Fibroblast of lung (primary cell): ENCODE data around the gene EFCAB8.

ENCODE experiments used
- EZH2 ChIP-seq: IDR thresholded peaks from 2 replicates; pipeline ENCODE4 v1.5.1; 2012; ENCODE audit warnings: low read length, control low read depth, mild to moderate bottlenecking; ENCODE audit errors: missing control alignments
- TF ChIP-seq, protein P1 (sequence below), 2 donors: IDR thresholded peaks in 1 of 2; conservative IDR thresholded peaks in 1 of 2; 1 replicate in 1 of 2; 2 replicates in 1 of 2; pipeline ENCODE4 v1.5.1; 2011 to 2012; ENCODE audit warnings: low read length in 2 of 2, control low read depth in 1 of 2, inconsistent platforms in 1 of 2, low read depth in 1 of 2, mild to moderate bottlenecking in 1 of 2

DNA sequence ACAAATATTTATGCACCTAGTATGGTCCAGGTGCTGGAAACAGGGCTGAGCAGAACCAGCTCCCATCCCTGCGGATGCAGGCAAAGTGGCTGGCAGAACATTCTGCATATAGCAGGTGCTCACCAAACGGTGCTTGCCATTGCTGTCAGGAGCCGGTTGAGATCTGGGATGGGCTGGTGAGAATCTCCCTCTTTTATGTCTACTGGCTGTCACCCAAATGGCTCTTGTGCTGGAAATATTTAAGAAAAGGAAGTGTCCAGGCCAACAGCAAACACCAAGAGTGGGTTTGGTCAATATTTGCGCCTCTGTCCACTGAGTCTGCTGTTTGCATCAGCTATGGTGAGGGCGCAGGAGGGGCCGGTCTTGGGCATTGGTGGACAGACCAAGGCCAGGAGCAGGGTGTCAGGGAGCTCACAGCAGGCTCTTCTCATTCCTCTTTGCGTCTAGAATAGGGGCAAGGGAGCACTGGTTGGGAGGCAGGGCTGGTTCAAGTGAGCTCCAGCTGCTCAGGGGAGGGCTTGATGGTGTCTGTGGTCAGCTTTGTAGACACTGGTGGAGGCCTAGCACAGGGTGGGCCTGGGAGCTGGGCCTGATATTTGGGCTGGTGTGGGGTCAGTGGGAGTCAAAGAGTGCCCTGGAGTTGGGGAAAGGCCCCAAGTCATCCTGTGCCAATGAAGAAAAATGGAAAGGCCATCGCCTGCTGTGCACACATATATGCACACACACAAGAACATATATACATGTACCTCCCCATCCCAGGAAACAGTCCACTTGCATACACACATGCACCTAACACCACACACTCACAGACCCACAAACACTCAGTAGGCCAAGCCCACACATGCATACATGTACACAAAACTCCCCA lies 147.4 kb downstream of the EFCAB8 start:
- TF ChIP-seq, protein P1, sequence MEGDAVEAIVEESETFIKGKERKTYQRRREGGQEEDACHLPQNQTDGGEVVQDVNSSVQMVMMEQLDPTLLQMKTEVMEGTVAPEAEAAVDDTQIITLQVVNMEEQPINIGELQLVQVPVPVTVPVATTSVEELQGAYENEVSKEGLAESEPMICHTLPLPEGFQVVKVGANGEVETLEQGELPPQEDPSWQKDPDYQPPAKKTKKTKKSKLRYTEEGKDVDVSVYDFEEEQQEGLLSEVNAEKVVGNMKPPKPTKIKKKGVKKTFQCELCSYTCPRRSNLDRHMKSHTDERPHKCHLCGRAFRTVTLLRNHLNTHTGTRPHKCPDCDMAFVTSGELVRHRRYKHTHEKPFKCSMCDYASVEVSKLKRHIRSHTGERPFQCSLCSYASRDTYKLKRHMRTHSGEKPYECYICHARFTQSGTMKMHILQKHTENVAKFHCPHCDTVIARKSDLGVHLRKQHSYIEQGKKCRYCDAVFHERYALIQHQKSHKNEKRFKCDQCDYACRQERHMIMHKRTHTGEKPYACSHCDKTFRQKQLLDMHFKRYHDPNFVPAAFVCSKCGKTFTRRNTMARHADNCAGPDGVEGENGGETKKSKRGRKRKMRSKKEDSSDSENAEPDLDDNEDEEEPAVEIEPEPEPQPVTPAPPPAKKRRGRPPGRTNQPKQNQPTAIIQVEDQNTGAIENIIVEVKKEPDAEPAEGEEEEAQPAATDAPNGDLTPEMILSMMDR (conservative IDR thresholded peaks at IDR 0.05 in 1 of 2, IDR thresholded peaks at IDR 0.05 in 1 of 2; ENCODE audit: low read depth in 1 of 2, low read length in 2 of 2): no peak
- no peak for TF ChIP-seq EZH2
